ENCODE measurements around the gene GKAP1.
"Not testable (repeated sequence)": the region's sequence is repeated elsewhere in the genome, so short reads cannot be mapped to it uniquely, and the experiment has no call there.

GKAP1 gene

GRCh38 chr9:83715794-83716193 is 101.8 kb downstream of the GKAP1 start:
- no peak for FAIRE-seq
- DNase-seq (ENCODE audit: insufficient read length): no peak
- no peak for TF ChIP-seq POLR2A (IDR thresholded peaks at IDR 0.05; ENCODE audit: low read depth, low read length)
- no peak for TF ChIP-seq TAF1 (IDR thresholded peaks at IDR 0.05; ENCODE audit: borderline replicate concordance, low read depth, low read length)
- no peak for TF ChIP-seq POLR2AphosphoS5 (IDR thresholded peaks at IDR 0.05; ENCODE audit: low read depth, low read length)

GRCh38 chr9:83715221-83715620 is 102.3 kb downstream of the GKAP1 start:
- no peak for FAIRE-seq
- TF ChIP-seq POLR2AphosphoS5 (IDR thresholded peaks at IDR 0.05; ENCODE audit: low read depth, low read length): no peak
- TF ChIP-seq TAF1 (IDR thresholded peaks at IDR 0.05; ENCODE audit: borderline replicate concordance, low read depth, low read length): no peak
- no peak for DNase-seq (ENCODE audit: insufficient read length)

- FAIRE-seq (no peak), DNase-seq (ENCODE audit: insufficient read length) (no peak)
Observed at GRCh38 chr9:83714329-83714728, 103.2 kb downstream of the GKAP1 start.

GRCh38 chr9:83708515-83709158 is 108.9 kb downstream of the GKAP1 start:
- DNase-seq (ENCODE audit: insufficient read length) (peak; percentile 26), FAIRE-seq (no peak)
- TF ChIP-seq POLR2AphosphoS5 (IDR thresholded peaks at IDR 0.05; ENCODE audit: low read depth, low read length): no peak
- TF ChIP-seq TAF1 (IDR thresholded peaks at IDR 0.05; ENCODE audit: borderline replicate concordance, low read depth, low read length): no peak
- no peak; the same call in 1 of the 2 replicates for TF ChIP-seq POLR2A (IDR thresholded peaks at IDR 0.05; ENCODE audit: low read depth, low read length)

More at GRCh38 chr9:83714329-83714728, 103.2 kb downstream of the GKAP1 start:
- TF ChIP-seq POLR2A (IDR thresholded peaks at IDR 0.05; ENCODE audit: low read depth, low read length) (no peak), TAF1 (IDR thresholded peaks at IDR 0.05; ENCODE audit: borderline replicate concordance, low read depth, low read length) (no peak), POLR2AphosphoS5 (IDR thresholded peaks at IDR 0.05; ENCODE audit: low read depth, low read length) (no peak)

GRCh38 chr9:83707768-83708514 is 109.6 kb downstream of the GKAP1 start, which contains the start of gene UBQLN1:
Gene UBQLN1 (minus strand): TSS chr9:83707958. CDS start chr9:83707679, 279 bp downstream.
- TF ChIP-seq POLR2A (IDR thresholded peaks at IDR 0.05; ENCODE audit: low read depth, low read length) (peak; percentile 98), POLR2AphosphoS5 (IDR thresholded peaks at IDR 0.05; ENCODE audit: low read depth, low read length) (peak; percentile 95), TAF1 (IDR thresholded peaks at IDR 0.05; ENCODE audit: borderline replicate concordance, low read depth, low read length) (peak; percentile 82; the same call in 1 of the 2 replicates)
- FAIRE-seq: peak; percentile 99
- DNase-seq (ENCODE audit: insufficient read length): peak; percentile 85

- DNase-seq (ENCODE audit: insufficient read length): peak; percentile 12
- TF ChIP-seq TAF1 (IDR thresholded peaks at IDR 0.05; ENCODE audit: borderline replicate concordance, low read depth, low read length) (no peak), POLR2AphosphoS5 (IDR thresholded peaks at IDR 0.05; ENCODE audit: low read depth, low read length) (no peak), POLR2A (IDR thresholded peaks at IDR 0.05; ENCODE audit: low read depth, low read length) (no peak)
- FAIRE-seq: no peak
Observed at GRCh38 chr9:83707518-83707767, 110.1 kb downstream of the GKAP1 start.

- DNase-seq (ENCODE audit: insufficient read length) (peak; percentile 26), FAIRE-seq (peak; percentile 69)
- no peak for TF ChIP-seq TAF1 (IDR thresholded peaks at IDR 0.05; ENCODE audit: borderline replicate concordance, low read depth, low read length)
- TF ChIP-seq POLR2AphosphoS5 (IDR thresholded peaks at IDR 0.05; ENCODE audit: low read depth, low read length): no peak
- no peak for TF ChIP-seq POLR2A (IDR thresholded peaks at IDR 0.05; ENCODE audit: low read depth, low read length)
Observed at GRCh38 chr9:83706676-83707517, 110.7 kb downstream of the GKAP1 start.

GRCh38 chr9:83705219-83705651 is 112.3 kb downstream of the GKAP1 start:
- FAIRE-seq; DNase-seq (ENCODE audit: insufficient read length): not testable (repeated sequence)

GRCh38 chr9:83701769-83702168 is 115.8 kb downstream of the GKAP1 start:
- FAIRE-seq (no peak), DNase-seq (ENCODE audit: insufficient read length) (no peak)
- TF ChIP-seq POLR2A (IDR thresholded peaks at IDR 0.05; ENCODE audit: low read depth, low read length) (no peak), TAF1 (IDR thresholded peaks at IDR 0.05; ENCODE audit: borderline replicate concordance, low read depth, low read length) (no peak), POLR2AphosphoS5 (IDR thresholded peaks at IDR 0.05; ENCODE audit: low read depth, low read length) (no peak)

- TF ChIP-seq POLR2AphosphoS5 (IDR thresholded peaks at IDR 0.05; ENCODE audit: low read depth, low read length): no peak
- no peak for TF ChIP-seq POLR2A (IDR thresholded peaks at IDR 0.05; ENCODE audit: low read depth, low read length)
- TF ChIP-seq TAF1 (IDR thresholded peaks at IDR 0.05; ENCODE audit: borderline replicate concordance, low read depth, low read length): no peak
- no peak for DNase-seq (ENCODE audit: insufficient read length)
- FAIRE-seq: peak; percentile 76
Observed at GRCh38 chr9:83701286-83701685, 116.3 kb downstream of the GKAP1 start.

- FAIRE-seq (no peak), DNase-seq (ENCODE audit: insufficient read length) (no peak)
- TF ChIP-seq TAF1 (IDR thresholded peaks at IDR 0.05; ENCODE audit: borderline replicate concordance, low read depth, low read length) (no peak), POLR2AphosphoS5 (IDR thresholded peaks at IDR 0.05; ENCODE audit: low read depth, low read length) (no peak), POLR2A (IDR thresholded peaks at IDR 0.05; ENCODE audit: low read depth, low read length) (no peak)
Observed at GRCh38 chr9:83699615-83700014, 118.0 kb downstream of the GKAP1 start.

Data from GM12892 (cell line).